Measurements from ENCODE around the gene ALOXE3.

The ALOXE3 gene

GRCh38 chr17:8075574-8076342, 42.6 kb downstream of the ALOXE3 start:
- no peak for TF ChIP-seq CTCF (IDR thresholded peaks at IDR 0.05; ENCODE audit: borderline replicate concordance, control extremely low read depth, extremely low read depth, insufficient read depth, missing control alignments)
- no peak for DNase-seq (ENCODE audit: low spot score)
- in situ Hi-C loops (cut with MboI; ENCODE audit: low sequenced_read_pairs, unreplicated experiment) = no loop called here

- no peak for TF ChIP-seq CTCF (IDR thresholded peaks at IDR 0.05; ENCODE audit: borderline replicate concordance, control extremely low read depth, extremely low read depth, insufficient read depth, missing control alignments)
- DNase-seq (ENCODE audit: low spot score) = no peak
- in situ Hi-C loops (cut with MboI; ENCODE audit: low sequenced_read_pairs, unreplicated experiment) = no loop called here
These were observed 43.2 kb downstream of the ALOXE3 start for GRCh38 chr17:8075081-8075480.

- TF ChIP-seq CTCF (IDR thresholded peaks at IDR 0.05; ENCODE audit: borderline replicate concordance, control extremely low read depth, extremely low read depth, insufficient read depth, missing control alignments) = no peak
- in situ Hi-C loops (cut with MboI; ENCODE audit: low sequenced_read_pairs, unreplicated experiment) = no loop called here
- DNase-seq (ENCODE audit: low spot score) = no peak
These were observed 43.8 kb downstream of the ALOXE3 start for GRCh38 chr17:8074554-8074953.

GRCh38 chr17:8073627-8074484, 44.5 kb downstream of the ALOXE3 start:
- in situ Hi-C loops (cut with MboI; ENCODE audit: low sequenced_read_pairs, unreplicated experiment) = no loop called here
- DNase-seq (ENCODE audit: low spot score) = peak; percentile 92
- TF ChIP-seq CTCF (IDR thresholded peaks at IDR 0.05; ENCODE audit: borderline replicate concordance, control extremely low read depth, extremely low read depth, insufficient read depth, missing control alignments) = peak; percentile 95

GRCh38 chr17:8072729-8073461, 45.4 kb downstream of the ALOXE3 start:
- TF ChIP-seq CTCF (IDR thresholded peaks at IDR 0.05; ENCODE audit: borderline replicate concordance, control extremely low read depth, extremely low read depth, insufficient read depth, missing control alignments) = no peak
- DNase-seq (ENCODE audit: low spot score) = no peak
- in situ Hi-C loops (cut with MboI; ENCODE audit: low sequenced_read_pairs, unreplicated experiment) = no loop called here

GRCh38 chr17:8072341-8072728, 46.0 kb downstream of the ALOXE3 start:
- no peak for DNase-seq (ENCODE audit: low spot score)
- in situ Hi-C loops (cut with MboI; ENCODE audit: low sequenced_read_pairs, unreplicated experiment) = no loop called here
- no peak for TF ChIP-seq CTCF (IDR thresholded peaks at IDR 0.05; ENCODE audit: borderline replicate concordance, control extremely low read depth, extremely low read depth, insufficient read depth, missing control alignments)
